DMS79 treated with DMSO at 0.1 percent for 48 hours (cell line): Measurements from ENCODE around the gene PADI4.

Experiments
- DNase-seq: peaks from one replicate; lab custom pipeline; 2025; lab: John Stamatoyannopoulos, UW

The PADI4 gene

GRCh38 chr1:17282836-17283235, 25.2 kb upstream of the PADI4 start:
- DNase-seq: no peak

- DNase-seq: no peak
These were observed 21.4 kb upstream of the PADI4 start for GRCh38 chr1:17286646-17287045.

- DNase-seq: no peak
These were observed 20.7 kb upstream of the PADI4 start for GRCh38 chr1:17287130-17287776.

GRCh38 chr1:17289721-17290120, 18.3 kb upstream of the PADI4 start:
- DNase-seq: no peak

GRCh38 chr1:17290553-17290952, 17.4 kb upstream of the PADI4 start:
- no peak for DNase-seq

GRCh38 chr1:17292299-17293160, 15.5 kb upstream of the PADI4 start:
- no peak for DNase-seq

GRCh38 chr1:17293681-17294425, 14.1 kb upstream of the PADI4 start:
- no peak for DNase-seq

GRCh38 chr1:17295292-17295691, 12.7 kb upstream of the PADI4 start:
- no peak for DNase-seq

- DNase-seq: no peak
These were observed 11.9 kb upstream of the PADI4 start for GRCh38 chr1:17296086-17296485.

GRCh38 chr1:17297991-17298390, 10.0 kb upstream of the PADI4 start:
- DNase-seq: no peak

GRCh38 chr1:17301767-17302166, 6.2 kb upstream of the PADI4 start:
- DNase-seq: no peak

- DNase-seq: no peak
These were observed 3.7 kb upstream of the PADI4 start for GRCh38 chr1:17304151-17304825.

GRCh38 chr1:17304826-17305175, 3.2 kb upstream of the PADI4 start:
- DNase-seq: no peak

GRCh38 chr1:17305576-17306095, 2.4 kb upstream of the PADI4 start:
- DNase-seq: no peak

- DNase-seq: no peak
These were observed 1.6 kb upstream of the PADI4 start for GRCh38 chr1:17306407-17306806.

- DNase-seq: no peak
These were observed 1.1 kb upstream of the PADI4 start for GRCh38 chr1:17306921-17307320.

GRCh38 chr1:17307329-17307728, 668 bp upstream of the PADI4 start:
- DNase-seq: no peak

GRCh38 chr1:17308593-17308992, 596 bp downstream of the PADI4 start:
- DNase-seq: no peak

- DNase-seq: no peak
These were observed 1.6 kb downstream of the PADI4 start for GRCh38 chr1:17309426-17310067.

- no peak for DNase-seq
These were observed 2.2 kb downstream of the PADI4 start for GRCh38 chr1:17310068-17310640.
